ENCODE results near the gene TANK. TPM values are rescaled to one million over a fixed set of nuclear protein-coding genes. Genes with fewer than 3 reads are reported as not detected.

Gene TANK
- total RNA-seq, 1 donor from 2014 or later: 30.2 TPM

- Mint-ChIP-seq H3K27ac (ENCODE audit: unreplicated experiment) (no peak overlapping the region), H3K4me1 (peaks cover 22% of the 10 kb centered on the region), H3K4me3 (no peak overlapping the region), H3K9me3 (no peaks in the 10 kb centered on the region), H3K27me3 (ENCODE audit: low read depth) (peaks cover 66% of the 10 kb centered on the region), H3K36me3 (ENCODE audit: low read depth) (no peaks in the 10 kb centered on the region)
- no peak for TF ChIP-seq CTCF (conservative IDR thresholded peaks at IDR 0.05)
- no peak for DNase-seq (ENCODE audit: low read depth, low spot score)
Observed at GRCh38 chr2:161246281-161246680, 86.1 kb downstream of the TANK start.

- Mint-ChIP-seq H3K9me3 (no peaks in the 10 kb centered on the region), H3K4me1 (peaks cover 3% of the 10 kb centered on the region), H3K36me3 (ENCODE audit: low read depth) (no peaks in the 10 kb centered on the region), H3K27ac (ENCODE audit: unreplicated experiment) (no peak overlapping the region), H3K27me3 (ENCODE audit: low read depth) (peaks cover 34% of the 10 kb centered on the region), H3K4me3 (no peak overlapping the region)
- no peak for DNase-seq (ENCODE audit: low read depth, low spot score)
- peak; percentile 76 for TF ChIP-seq CTCF (conservative IDR thresholded peaks at IDR 0.05)
Observed at GRCh38 chr2:161250864-161251436, 90.7 kb downstream of the TANK start.

DNA sequence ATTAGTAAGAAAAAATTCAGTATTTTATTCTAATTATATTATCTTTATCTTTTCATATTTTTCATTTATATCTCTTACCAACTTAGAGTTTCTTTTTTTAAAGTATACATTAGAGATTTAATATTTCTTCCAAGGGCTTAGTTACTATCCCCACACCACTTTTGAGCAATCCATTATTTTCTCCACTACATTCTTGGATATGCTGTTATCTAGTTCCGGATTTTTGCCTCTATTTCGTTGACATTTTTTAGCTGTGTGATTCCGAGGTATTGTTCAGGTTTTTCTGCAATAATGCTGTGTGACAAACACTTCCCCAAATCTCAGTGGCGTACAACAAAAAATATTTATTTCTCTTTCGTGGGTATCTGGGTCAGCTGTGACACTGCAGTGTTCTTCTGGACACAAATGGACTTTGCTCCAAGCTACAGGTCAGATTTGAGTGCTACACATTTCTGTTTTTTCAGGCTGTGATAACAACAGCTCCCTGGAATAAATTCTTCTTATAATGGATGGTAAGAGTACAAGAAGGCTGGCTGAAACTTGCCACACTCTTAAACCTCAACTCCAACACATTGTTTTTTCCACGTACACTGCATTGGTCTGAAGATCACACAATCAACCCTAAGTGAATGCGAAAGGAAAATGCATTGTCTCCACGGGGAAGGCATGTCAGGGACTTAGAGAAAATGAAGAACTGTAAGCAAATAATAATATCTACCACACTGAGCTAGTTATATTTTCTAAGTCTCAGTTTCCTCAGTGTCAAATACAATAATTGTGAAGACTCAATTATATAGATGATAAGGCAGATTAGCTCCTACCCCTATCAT, 97.1 kb downstream of the TANK start:
- TF ChIP-seq CTCF (conservative IDR thresholded peaks at IDR 0.05): no peak
- H3K27ac Mint-ChIP-seq (ENCODE audit: unreplicated experiment): no peak overlapping the region
- H3K4me3 Mint-ChIP-seq: no peak overlapping the region
- no peaks in the 10 kb centered on the region for H3K4me1 Mint-ChIP-seq
- no peaks in the 10 kb centered on the region for H3K36me3 Mint-ChIP-seq (ENCODE audit: low read depth)
- H3K9me3 Mint-ChIP-seq: no peaks in the 10 kb centered on the region
- no peak for DNase-seq (ENCODE audit: low read depth, low spot score)
- H3K27me3 Mint-ChIP-seq (ENCODE audit: low read depth): no peaks in the 10 kb centered on the region

DNA sequence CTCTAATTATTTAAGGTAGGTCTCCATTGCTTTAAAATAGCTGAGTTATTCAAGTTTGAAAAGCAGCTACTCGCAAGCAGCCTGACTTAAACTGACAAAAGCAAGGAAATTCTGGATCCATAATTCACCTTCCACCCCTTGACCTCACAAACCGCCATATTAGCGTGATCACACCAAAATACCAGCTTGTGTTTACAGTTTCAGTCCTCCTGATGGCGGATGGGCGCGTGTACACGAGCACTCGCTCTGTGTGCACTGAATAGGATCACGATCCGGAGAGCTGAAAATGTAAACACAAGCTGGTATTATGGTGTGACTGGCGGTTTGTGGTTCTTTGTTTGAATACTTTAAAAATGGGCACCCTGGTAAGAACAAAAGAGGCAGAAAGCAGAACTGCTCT, 105.6 kb downstream of the TANK start:
- Mint-ChIP-seq H3K27ac (ENCODE audit: unreplicated experiment) (peak overlapping the region; percentile 50), H3K4me1 (no peaks in the 10 kb centered on the region), H3K4me3 (no peak overlapping the region), H3K36me3 (ENCODE audit: low read depth) (no peaks in the 10 kb centered on the region), H3K27me3 (ENCODE audit: low read depth) (no peaks in the 10 kb centered on the region), H3K9me3 (peaks cover 2% of the 10 kb centered on the region)
- no peak for TF ChIP-seq CTCF (conservative IDR thresholded peaks at IDR 0.05)
- no peak for DNase-seq (ENCODE audit: low read depth, low spot score)

DNA sequence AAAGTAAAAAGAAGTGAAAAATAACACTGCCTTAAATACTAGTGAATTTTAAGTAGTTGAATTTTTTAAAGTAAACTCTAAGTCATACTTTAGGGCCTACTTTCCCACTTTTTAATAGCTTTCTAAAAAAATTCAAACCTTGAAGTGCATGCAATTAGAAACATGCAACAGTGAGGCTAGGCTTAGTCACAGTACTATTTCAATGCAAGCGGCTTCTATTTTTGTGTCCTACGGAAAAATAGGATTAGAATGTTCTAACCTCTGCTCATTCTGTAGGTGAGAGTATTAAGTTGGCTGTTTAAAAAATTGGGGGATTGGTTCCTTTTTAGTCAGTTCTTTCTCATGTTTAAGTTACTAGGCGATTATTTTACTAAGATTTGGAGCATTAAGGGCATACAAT, 108.9 kb downstream of the TANK start:
- Mint-ChIP-seq H3K36me3 (ENCODE audit: low read depth) (no peaks in the 10 kb centered on the region), H3K27me3 (ENCODE audit: low read depth) (no peaks in the 10 kb centered on the region), H3K27ac (ENCODE audit: unreplicated experiment) (no peak overlapping the region), H3K4me3 (no peak overlapping the region), H3K4me1 (no peaks in the 10 kb centered on the region), H3K9me3 (peaks cover 2% of the 10 kb centered on the region)
- no peak for DNase-seq (ENCODE audit: low read depth, low spot score)
- TF ChIP-seq CTCF (conservative IDR thresholded peaks at IDR 0.05): no peak
